Endometrium (tissue), 2 donors: ENCODE measurements around the gene SRSF3.
"Not testable (repeated sequence)": the region's sequence is repeated elsewhere in the genome, so short reads cannot be mapped to it uniquely, and the experiment has no call there.

Source experiments
- FAIRE-seq: peaks from 2 replicates; lab custom pipeline; 2012; peaks lifted over from hg19 to GRCh38; lab: Jason Lieb, UNC
- donor health status: control.
- donor health status: control.

Gene SRSF3

GRCh38 chr6:36605560-36606391 lies 11.6 kb downstream of the SRSF3 start:
- no peak for FAIRE-seq

DNA sequence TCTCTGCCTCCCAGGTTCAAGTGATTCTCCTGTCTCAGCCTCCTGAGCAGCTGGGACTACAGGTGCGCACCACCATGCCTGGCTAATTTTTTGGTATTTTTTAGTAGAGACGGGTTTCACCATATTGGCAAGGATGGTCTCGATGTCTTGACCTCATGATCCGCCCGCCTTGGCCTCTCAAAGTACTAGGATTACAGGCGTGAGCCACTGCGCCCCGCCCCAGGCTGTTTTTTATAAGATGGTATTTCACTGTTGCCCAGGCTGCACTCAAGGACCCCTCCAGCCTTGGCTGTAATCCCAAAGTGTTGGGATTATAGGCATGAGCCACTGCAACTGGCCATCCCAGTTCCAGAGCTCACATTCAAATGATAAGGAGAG lies 13.1 kb downstream of the SRSF3 start:
- not testable (repeated sequence) for FAIRE-seq

- no peak for FAIRE-seq
These were observed 13.7 kb downstream of the SRSF3 start for GRCh38 chr6:36607683-36608386.

- no peak for FAIRE-seq
These were observed 14.8 kb downstream of the SRSF3 start for GRCh38 chr6:36608788-36609563.

- FAIRE-seq = no peak
These were observed 15.4 kb downstream of the SRSF3 start for GRCh38 chr6:36609582-36609981.

DNA sequence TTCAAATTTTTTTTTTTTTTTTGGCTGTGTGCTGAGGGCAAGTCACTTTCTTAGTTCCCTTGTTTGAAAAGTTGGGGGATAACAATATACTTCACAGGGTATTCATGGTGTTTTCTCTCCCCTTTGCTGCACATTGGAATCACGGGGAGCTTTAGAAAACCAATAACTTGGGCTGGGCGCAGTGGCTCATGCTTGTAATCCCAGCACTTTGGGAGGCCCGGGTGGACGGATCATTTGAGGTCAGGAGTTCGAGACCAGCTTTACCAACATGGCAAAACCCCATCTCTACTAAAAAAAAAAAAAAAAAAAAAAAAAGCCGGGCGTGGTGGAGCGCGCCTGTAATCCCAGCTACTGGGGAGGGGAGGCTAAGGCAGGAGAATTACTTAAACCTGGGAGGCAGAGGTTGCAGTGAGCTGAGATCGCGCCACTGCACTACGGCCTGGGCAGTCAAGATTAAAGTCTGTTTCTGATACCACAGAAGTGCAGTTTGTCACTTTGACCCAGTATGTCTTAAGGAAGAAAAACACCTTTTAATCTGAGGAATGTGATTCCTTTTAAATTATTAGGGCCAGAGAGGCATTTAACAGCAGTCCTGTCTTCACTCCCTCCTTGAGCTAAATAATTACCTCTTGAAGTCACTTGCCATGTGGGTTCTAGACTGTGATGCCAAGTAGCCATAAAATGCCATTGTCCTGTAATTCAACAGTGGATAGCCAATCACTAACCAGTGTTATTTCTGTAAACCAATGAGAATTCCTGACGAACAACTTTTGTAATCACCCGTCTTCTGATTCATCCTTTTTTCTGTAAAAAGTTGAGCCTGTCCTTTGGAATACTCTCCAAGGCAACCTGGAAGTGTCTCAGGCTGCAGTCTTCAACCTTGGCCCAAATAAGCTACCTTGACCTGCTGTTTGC lies 16.1 kb downstream of the SRSF3 start:
- no peak for FAIRE-seq

- no peak for FAIRE-seq
These were observed 16.8 kb downstream of the SRSF3 start for GRCh38 chr6:36610956-36611336.

DNA sequence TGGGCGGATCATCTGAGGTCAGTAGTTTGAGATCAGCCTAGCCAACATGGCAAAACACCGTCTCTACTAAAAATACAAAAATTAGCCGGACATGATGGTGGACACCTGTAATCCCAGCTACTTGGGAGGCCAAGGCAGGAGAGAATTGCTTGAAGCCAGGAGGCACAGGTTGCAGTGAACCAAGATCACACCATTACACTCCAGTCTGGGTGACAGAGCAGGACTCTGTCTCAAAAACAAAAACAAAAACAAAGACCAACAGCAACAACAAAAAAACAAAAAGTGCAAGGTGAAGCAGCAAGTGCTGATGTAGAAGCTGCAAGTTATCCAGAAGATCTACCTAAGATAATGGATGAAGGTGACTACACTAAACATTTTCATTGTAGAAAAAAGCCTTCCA lies 17.5 kb downstream of the SRSF3 start:
- not testable (repeated sequence) for FAIRE-seq

- FAIRE-seq = no peak
These were observed 18.0 kb downstream of the SRSF3 start for GRCh38 chr6:36612101-36612625.

GRCh38 chr6:36613200-36613995 lies 19.2 kb downstream of the SRSF3 start:
- FAIRE-seq = no peak

DNA sequence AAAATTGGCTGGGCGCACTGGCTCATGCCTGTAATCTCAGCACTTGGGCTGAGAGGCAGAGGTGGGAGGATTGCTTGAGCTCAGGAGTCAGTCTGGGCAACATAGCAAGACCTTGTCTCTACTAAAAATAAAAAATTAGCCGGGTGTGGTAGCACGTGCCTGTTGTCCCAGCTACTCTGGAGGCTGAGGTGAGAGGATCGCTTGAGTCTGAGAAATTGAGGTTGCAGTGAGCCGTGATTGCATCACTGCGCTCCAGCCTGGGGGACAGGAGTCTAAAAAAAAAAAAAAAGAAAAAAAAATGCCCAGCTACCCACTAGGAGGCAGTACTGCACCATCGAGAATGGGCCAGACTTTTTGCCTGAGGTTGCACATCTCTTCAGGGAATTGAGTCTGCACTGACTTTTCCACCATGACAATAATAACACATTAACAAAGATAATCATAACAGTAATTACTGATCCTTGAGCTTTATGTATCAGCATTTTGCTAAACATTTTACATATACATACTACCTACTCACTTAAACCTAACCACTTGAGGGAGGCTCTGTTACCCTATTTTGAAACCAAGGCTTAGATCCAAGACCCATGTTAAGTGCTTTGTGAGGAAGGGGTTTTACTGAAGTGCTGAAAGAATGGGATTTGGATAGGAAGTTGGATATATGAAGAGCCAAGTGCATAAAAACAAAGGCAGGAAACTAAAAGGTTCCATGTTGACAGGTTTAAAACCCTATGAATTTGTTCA lies 21.0 kb downstream of the SRSF3 start:
- FAIRE-seq = no peak

DNA sequence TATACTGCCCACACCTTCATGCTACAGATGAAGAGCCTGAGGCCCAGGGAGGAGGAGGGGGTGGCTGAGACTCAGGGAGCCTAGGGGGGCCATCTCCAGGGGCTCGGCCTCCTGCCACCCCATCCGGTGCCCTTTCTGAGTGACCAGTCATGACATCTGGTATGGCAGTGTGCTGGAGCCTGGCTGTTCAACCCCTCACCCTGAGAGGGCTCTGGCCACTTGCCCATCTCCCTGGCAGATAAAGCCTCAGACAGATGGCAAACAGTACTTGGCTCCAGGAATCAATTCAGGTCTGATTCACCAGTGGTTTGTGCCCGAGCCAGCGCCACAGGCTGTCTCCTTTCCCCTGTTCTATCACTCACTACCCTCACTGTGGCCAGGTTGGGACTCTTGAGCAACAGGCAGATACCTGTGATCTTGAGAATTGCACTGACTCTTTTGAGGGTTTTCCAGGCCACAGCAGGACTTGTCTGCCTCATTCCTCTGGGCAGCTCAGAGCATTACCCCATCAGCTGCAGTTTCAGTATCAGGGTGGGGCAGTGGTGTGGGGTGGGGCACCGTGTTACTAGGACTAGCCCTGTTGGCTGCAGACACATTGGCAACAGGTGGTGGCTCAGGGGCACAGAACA lies 22.8 kb downstream of the SRSF3 start:
- FAIRE-seq = no peak

- no peak for FAIRE-seq
These were observed 24.5 kb downstream of the SRSF3 start for GRCh38 chr6:36618366-36619355.

- no peak for FAIRE-seq
These were observed 27.3 kb downstream of the SRSF3 start for GRCh38 chr6:36621371-36621855.

DNA sequence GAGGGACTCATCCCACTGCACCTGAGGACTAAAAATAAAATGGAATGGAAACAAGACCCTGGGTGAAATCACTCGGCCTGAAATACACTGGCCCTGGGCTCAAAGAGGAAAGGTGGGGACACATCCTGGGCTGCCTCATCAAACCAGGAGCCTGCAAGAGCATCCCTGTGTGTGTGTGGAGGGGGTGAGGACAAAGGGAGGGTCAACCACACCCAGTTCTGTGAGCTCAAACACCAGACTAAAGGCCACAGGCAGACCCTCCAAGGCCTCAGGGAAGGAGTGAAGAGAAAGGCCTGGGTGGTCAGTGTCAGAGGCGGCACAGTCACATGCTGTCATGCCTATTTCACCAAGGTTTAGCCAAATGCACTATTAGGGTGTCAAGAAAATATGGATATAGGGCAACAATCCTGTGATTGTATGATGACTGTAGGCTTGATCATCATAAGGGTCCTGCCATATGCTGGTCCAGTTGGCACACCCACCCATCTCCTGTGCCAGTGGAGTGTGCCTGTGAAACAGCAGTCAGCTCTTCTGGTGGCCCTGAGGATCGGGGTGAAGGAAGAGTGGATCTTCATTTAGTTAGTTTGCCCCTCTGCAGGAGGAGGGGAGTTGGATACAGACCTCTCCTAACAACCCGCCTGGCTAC lies 28.9 kb downstream of the SRSF3 start:
- FAIRE-seq = no peak

GRCh38 chr6:36623547-36624459 lies 29.6 kb downstream of the SRSF3 start:
- no peak for FAIRE-seq
